ENCODE measurements around the gene DNAL1. TPM values are rescaled to one million over a fixed set of nuclear protein-coding genes. Genes with fewer than 3 reads are reported as not detected.
A peak's percentile ranks its signal among the peaks of the same experiment; 100 is the strongest.

The DNAL1 gene
- total and polyA plus RNA-seq, 2 donors: 4.1 to 6.0 TPM

DNA sequence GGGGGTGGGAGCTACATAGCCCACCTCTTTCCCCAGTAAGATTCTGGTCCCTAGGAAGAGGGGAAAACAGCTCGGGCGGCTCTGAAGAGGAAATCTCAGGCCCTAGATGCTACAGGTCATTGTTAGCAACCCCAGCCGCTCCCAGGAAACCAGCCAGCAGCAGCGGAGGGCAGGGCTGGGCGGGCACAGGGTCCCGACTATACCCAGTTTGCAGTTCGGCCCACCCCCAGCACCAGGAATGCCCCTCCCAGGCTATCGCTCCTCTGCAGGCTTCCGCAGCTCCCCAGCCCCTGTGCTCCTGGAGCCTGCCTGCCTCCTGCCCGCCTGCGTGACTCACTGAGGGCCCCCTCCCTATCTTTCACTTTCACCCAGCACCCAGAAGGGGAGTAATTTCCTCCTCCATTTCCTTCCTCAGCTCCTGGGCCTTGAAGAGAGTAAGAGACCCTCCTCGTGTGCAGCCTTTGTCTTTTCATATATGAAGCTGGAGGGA lies 96.6 kb downstream of the DNAL1 start:
- 3% methylated on average over 12 of the region's 12 CpGs for WGBS
- no peaks in the 10 kb centered on the region for H3K9me3 ChIP-seq (ENCODE audit: control insufficient read depth in 2 of 2, insufficient read depth in 1 of 2, low read length in 1 of 2)
- H3K4me3 ChIP-seq (ENCODE audit: low read length in 2 of 2): peak overlapping the region; percentile 15 to 35
- peaks cover 41 to 66% of the 10 kb centered on the region in 2 donors for H3K4me1 ChIP-seq (ENCODE audit: control insufficient read depth in 2 of 2, insufficient read depth in 2 of 2, low read length in 2 of 2)
- peak in 4 of 9 donors; percentile 55 to 82 (median 62) for DNase-seq (ENCODE audit: low read depth in 6 of 9, low spot score in 9 of 9)
- peak overlapping the region; percentile 86 to 95 for H3K27ac ChIP-seq (ENCODE audit: low read depth in 1 of 2, low read length in 1 of 2)
- H3K27me3 ChIP-seq (ENCODE audit: control insufficient read depth in 2 of 2, insufficient read depth in 1 of 2, low read length in 1 of 2): no peaks in the 10 kb centered on the region
- peaks cover 28 to 31% of the 10 kb centered on the region in 2 donors for H3K36me3 ChIP-seq (ENCODE audit: control insufficient read depth in 2 of 2, insufficient read depth in 2 of 2, low read length in 1 of 2)

GRCh38 chr14:73741876-73742519 lies 97.2 kb downstream of the DNAL1 start:
- H3K4me1 ChIP-seq (ENCODE audit: control insufficient read depth in 2 of 2, insufficient read depth in 2 of 2, low read length in 2 of 2): peaks cover 42 to 71% of the 10 kb centered on the region in 2 donors
- peak overlapping the region; percentile 86 to 95 for H3K27ac ChIP-seq (ENCODE audit: low read depth in 1 of 2, low read length in 1 of 2)
- H3K4me3 ChIP-seq (ENCODE audit: low read length in 2 of 2): peak overlapping the region; percentile 15 to 35
- WGBS: 24% methylated on average over 17 of the region's 17 CpGs
- peaks cover 23 to 31% of the 10 kb centered on the region in 2 donors for H3K36me3 ChIP-seq (ENCODE audit: control insufficient read depth in 2 of 2, insufficient read depth in 2 of 2, low read length in 1 of 2)
- no peaks in the 10 kb centered on the region for H3K9me3 ChIP-seq (ENCODE audit: control insufficient read depth in 2 of 2, insufficient read depth in 1 of 2, low read length in 1 of 2)
- no peaks in the 10 kb centered on the region for H3K27me3 ChIP-seq (ENCODE audit: control insufficient read depth in 2 of 2, insufficient read depth in 1 of 2, low read length in 1 of 2)
- DNase-seq (ENCODE audit: low read depth in 6 of 9, low spot score in 9 of 9): peak in 4 of 9 donors; percentile 51 to 78 (median 54)

- WGBS: 71% methylated on average over 6 of the region's 6 CpGs
- Histone ChIP-seq H3K4me3 (ENCODE audit: low read length in 2 of 2) (peak overlapping the region in 1 of 2 donors; percentile 29), H3K9me3 (ENCODE audit: control insufficient read depth in 2 of 2, insufficient read depth in 1 of 2, low read length in 1 of 2) (no peaks in the 10 kb centered on the region), H3K36me3 (ENCODE audit: control insufficient read depth in 2 of 2, insufficient read depth in 2 of 2, low read length in 1 of 2) (peaks cover 18 to 27% of the 10 kb centered on the region in 2 donors), H3K4me1 (ENCODE audit: control insufficient read depth in 2 of 2, insufficient read depth in 2 of 2, low read length in 2 of 2) (peaks cover 44 to 78% of the 10 kb centered on the region in 2 donors), H3K27ac (ENCODE audit: low read depth in 1 of 2, low read length in 1 of 2) (peak overlapping the region; percentile 86 to 95), H3K27me3 (ENCODE audit: control insufficient read depth in 2 of 2, insufficient read depth in 1 of 2, low read length in 1 of 2) (no peaks in the 10 kb centered on the region)
- no peak for DNase-seq (ENCODE audit: low read depth in 6 of 9, low spot score in 9 of 9)
Measured at GRCh38 chr14:73742520-73743238, 97.9 kb downstream of the DNAL1 start.

GRCh38 chr14:73743431-73743931 lies 98.7 kb downstream of the DNAL1 start:
- Histone ChIP-seq H3K36me3 (ENCODE audit: control insufficient read depth in 2 of 2, insufficient read depth in 2 of 2, low read length in 1 of 2) (peaks cover 14 to 22% of the 10 kb centered on the region in 2 donors), H3K4me3 (ENCODE audit: low read length in 2 of 2) (peak overlapping the region in 1 of 2 donors; percentile 29), H3K27ac (ENCODE audit: low read depth in 1 of 2, low read length in 1 of 2) (peak overlapping the region; percentile 62 to 95), H3K4me1 (ENCODE audit: control insufficient read depth in 2 of 2, insufficient read depth in 2 of 2, low read length in 2 of 2) (peaks cover 44 to 80% of the 10 kb centered on the region in 2 donors), H3K27me3 (ENCODE audit: control insufficient read depth in 2 of 2, insufficient read depth in 1 of 2, low read length in 1 of 2) (no peaks in the 10 kb centered on the region), H3K9me3 (ENCODE audit: control insufficient read depth in 2 of 2, insufficient read depth in 1 of 2, low read length in 1 of 2) (no peaks in the 10 kb centered on the region)
- DNase-seq (ENCODE audit: low read depth in 6 of 9, low spot score in 9 of 9): peak in 6 of 9 donors; percentile 51 to 84 (median 67)
- 7% methylated on average over 11 of the region's 11 CpGs for WGBS

DNA sequence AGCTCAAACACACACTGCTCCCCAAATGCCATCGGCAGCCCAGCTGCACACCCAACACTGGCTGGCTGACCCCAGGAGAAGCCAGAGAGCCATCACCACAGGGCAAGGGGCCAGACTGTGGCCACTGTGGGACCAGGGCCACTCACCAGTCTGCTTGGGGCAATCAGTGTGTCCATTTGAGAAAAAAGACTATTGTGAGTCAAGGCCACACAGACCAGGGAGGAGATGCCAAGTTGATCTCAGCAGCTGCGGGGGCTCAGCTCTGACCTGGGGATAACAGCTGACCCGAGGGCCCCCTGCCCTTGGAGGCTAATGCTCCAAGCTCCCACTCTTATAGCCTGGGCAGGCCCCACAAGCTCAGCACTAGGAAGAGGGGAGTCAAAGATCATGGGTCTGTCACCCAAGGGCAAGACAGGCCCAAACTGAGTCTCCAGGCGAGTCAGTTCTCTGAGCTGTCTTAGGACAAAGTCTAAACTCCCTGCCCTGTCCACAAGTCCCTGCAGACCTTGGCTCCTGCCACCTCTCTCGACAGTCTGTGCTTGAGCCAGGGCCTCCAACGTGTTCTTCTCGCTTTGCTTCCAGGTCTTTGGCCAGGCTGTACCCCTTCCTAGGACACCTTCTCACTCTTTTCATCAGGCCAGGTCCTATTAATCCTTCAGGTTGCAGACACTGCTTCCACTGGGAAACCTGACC lies 99.5 kb downstream of the DNAL1 start:
- peaks cover 43 to 83% of the 10 kb centered on the region in 2 donors for H3K4me1 ChIP-seq (ENCODE audit: control insufficient read depth in 2 of 2, insufficient read depth in 2 of 2, low read length in 2 of 2)
- DNase-seq (ENCODE audit: low read depth in 6 of 9, low spot score in 9 of 9): peak in 1 of 9 donors; percentile 20
- H3K27me3 ChIP-seq (ENCODE audit: control insufficient read depth in 2 of 2, insufficient read depth in 1 of 2, low read length in 1 of 2): no peaks in the 10 kb centered on the region
- no peaks in the 10 kb centered on the region for H3K9me3 ChIP-seq (ENCODE audit: control insufficient read depth in 2 of 2, insufficient read depth in 1 of 2, low read length in 1 of 2)
- H3K4me3 ChIP-seq (ENCODE audit: low read length in 2 of 2): peak overlapping the region in 1 of 2 donors; percentile 29
- H3K27ac ChIP-seq (ENCODE audit: low read depth in 1 of 2, low read length in 1 of 2): peak overlapping the region; percentile 79 to 95
- WGBS: 66% methylated on average over 7 of the region's 7 CpGs
- peaks cover 6 to 13% of the 10 kb centered on the region in 2 donors for H3K36me3 ChIP-seq (ENCODE audit: control insufficient read depth in 2 of 2, insufficient read depth in 2 of 2, low read length in 1 of 2)

DNA sequence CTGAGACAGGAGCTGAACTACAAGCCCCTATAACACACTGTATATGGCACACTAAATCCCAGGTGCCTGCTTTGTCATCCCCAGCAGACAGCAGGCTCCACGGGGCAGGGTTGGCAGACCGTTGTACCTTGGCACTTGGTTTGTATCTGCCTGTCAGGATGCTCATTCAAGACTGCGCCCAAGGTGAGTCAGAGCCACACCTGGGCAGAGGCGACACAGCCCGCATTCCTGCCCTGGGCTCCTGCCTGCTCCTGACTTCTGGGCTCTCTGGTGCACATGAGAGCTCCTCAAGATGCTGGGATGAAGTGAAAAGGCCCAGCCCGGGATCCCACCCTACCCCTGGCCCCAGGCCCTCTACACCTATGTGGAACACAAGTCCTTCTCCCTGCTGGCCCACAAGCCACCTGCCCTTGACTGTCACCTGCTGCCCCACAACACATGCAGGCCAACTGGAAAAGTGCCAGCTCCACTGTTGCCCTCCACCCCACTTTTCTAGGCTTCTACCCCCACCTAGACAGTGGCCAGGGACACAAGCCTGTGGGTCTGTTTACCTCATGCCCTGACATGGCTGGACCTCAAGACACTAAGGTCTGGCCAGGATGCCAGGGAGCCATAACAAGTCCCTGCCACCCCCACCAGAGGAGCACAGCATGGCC lies 100.2 kb downstream of the DNAL1 start:
- no peaks in the 10 kb centered on the region for H3K27me3 ChIP-seq (ENCODE audit: control insufficient read depth in 2 of 2, insufficient read depth in 1 of 2, low read length in 1 of 2)
- no peak for DNase-seq (ENCODE audit: low read depth in 6 of 9, low spot score in 9 of 9)
- 69% methylated on average over 6 of the region's 6 CpGs for WGBS
- peaks cover 0 to 7% of the 10 kb centered on the region in 2 donors for H3K36me3 ChIP-seq (ENCODE audit: control insufficient read depth in 2 of 2, insufficient read depth in 2 of 2, low read length in 1 of 2)
- H3K4me3 ChIP-seq (ENCODE audit: low read length in 2 of 2): no peak overlapping the region
- H3K4me1 ChIP-seq (ENCODE audit: control insufficient read depth in 2 of 2, insufficient read depth in 2 of 2, low read length in 2 of 2): peaks cover 40 to 87% of the 10 kb centered on the region in 2 donors
- no peaks in the 10 kb centered on the region for H3K9me3 ChIP-seq (ENCODE audit: control insufficient read depth in 2 of 2, insufficient read depth in 1 of 2, low read length in 1 of 2)
- peak overlapping the region in 1 of 2 donors; percentile 95 for H3K27ac ChIP-seq (ENCODE audit: low read depth in 1 of 2, low read length in 1 of 2)

DNA sequence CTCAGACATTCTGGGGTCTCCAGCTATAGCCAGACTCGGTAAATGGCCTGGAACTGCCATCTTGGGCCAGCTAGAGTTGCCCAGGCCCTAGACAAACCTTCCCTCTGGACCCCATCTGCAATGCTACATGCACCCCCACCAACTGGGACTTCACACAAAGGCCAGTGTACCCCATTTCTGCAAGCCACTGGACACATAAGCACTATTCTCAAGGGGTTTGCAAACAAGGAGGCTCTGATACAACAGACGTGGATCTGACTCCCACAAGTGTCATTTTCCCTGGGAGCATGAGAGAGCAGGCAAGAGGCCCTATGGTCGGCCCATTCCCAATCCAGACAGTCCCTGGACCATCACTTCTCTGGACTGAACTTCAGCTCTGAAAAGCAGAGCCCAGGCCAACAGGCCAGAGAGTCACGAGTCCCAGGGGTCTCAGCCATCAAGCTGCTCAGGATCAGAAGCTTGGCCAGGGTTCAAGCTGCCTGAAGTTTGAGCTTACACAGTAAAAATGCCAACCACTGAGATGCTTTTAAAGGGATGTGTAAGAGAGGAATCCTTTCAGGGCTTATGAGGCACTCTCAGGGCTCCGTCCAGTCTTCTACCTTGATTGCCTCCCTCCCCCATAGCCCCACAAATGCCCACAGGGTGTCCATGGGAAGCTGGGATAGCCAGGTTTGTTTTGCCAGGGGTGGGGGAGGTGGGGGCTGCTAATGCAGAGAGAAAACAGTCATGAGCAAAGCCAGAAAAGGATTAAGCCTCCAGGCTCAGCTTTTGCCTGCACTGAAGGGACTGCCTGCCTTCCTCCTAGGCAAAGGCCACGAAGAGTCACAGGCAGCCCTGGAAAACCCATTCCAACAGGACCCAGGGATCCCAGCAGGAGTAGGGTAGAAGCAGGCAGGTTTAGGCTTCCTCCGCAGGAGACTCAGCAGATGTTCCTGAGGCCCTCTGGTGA lies 101.1 kb downstream of the DNAL1 start:
- Histone ChIP-seq H3K9me3 (ENCODE audit: control insufficient read depth in 2 of 2, insufficient read depth in 1 of 2, low read length in 1 of 2) (no peaks in the 10 kb centered on the region), H3K27me3 (ENCODE audit: control insufficient read depth in 2 of 2, insufficient read depth in 1 of 2, low read length in 1 of 2) (no peaks in the 10 kb centered on the region), H3K36me3 (ENCODE audit: control insufficient read depth in 2 of 2, insufficient read depth in 2 of 2, low read length in 1 of 2) (peaks cover 0 to 7% of the 10 kb centered on the region in 2 donors), H3K27ac (ENCODE audit: low read depth in 1 of 2, low read length in 1 of 2) (peak overlapping the region in 1 of 2 donors; percentile 43), H3K4me3 (ENCODE audit: low read length in 2 of 2) (no peak overlapping the region), H3K4me1 (ENCODE audit: control insufficient read depth in 2 of 2, insufficient read depth in 2 of 2, low read length in 2 of 2) (peaks cover 40 to 87% of the 10 kb centered on the region in 2 donors)
- no peak for DNase-seq (ENCODE audit: low read depth in 6 of 9, low spot score in 9 of 9)
- 95% methylated on average over 7 of the region's 7 CpGs for WGBS
